ENCODE measurements around the gene CD320. TPM values are rescaled to one million over a fixed set of nuclear protein-coding genes. Genes with fewer than 3 reads are reported as not detected.

Gene CD320
- total RNA-seq, 1 donor from 2014 or later = 68.5 TPM

GRCh38 chr19:8310342-8311055, 2.3 kb upstream of the CD320 start:
- Mint-ChIP-seq H3K4me1 (peaks cover 28% of the 10 kb centered on the region), H3K36me3 (ENCODE audit: low read depth) (no peaks in the 10 kb centered on the region), H3K9me3 (no peaks in the 10 kb centered on the region), H3K4me3 (peak overlapping the region; percentile 27), H3K27me3 (ENCODE audit: low read depth) (no peaks in the 10 kb centered on the region), H3K27ac (ENCODE audit: unreplicated experiment) (no peak overlapping the region)
- no peak for DNase-seq (ENCODE audit: low read depth, low spot score)
- TF ChIP-seq CTCF (conservative IDR thresholded peaks at IDR 0.05) = no peak

- H3K27me3 Mint-ChIP-seq (ENCODE audit: low read depth) = no peaks in the 10 kb centered on the region
- H3K4me1 Mint-ChIP-seq = peaks cover 28% of the 10 kb centered on the region
- peak overlapping the region; percentile 91 for H3K4me3 Mint-ChIP-seq
- TF ChIP-seq CTCF (conservative IDR thresholded peaks at IDR 0.05) = no peak
- H3K9me3 Mint-ChIP-seq = no peaks in the 10 kb centered on the region
- no peak for DNase-seq (ENCODE audit: low read depth, low spot score)
- no peaks in the 10 kb centered on the region for H3K36me3 Mint-ChIP-seq (ENCODE audit: low read depth)
- H3K27ac Mint-ChIP-seq (ENCODE audit: unreplicated experiment) = no peak overlapping the region
Observed at GRCh38 chr19:8308891-8309291, 733 bp upstream of the CD320 start.

- Mint-ChIP-seq H3K9me3 (no peaks in the 10 kb centered on the region), H3K4me1 (peaks cover 28% of the 10 kb centered on the region), H3K27me3 (ENCODE audit: low read depth) (no peaks in the 10 kb centered on the region), H3K4me3 (peak overlapping the region; percentile 91), H3K27ac (ENCODE audit: unreplicated experiment) (peak overlapping the region; percentile 97), H3K36me3 (ENCODE audit: low read depth) (no peaks in the 10 kb centered on the region)
- no peak for DNase-seq (ENCODE audit: low read depth, low spot score)
- no peak for TF ChIP-seq CTCF (conservative IDR thresholded peaks at IDR 0.05)
Observed at GRCh38 chr19:8307400-8307964, 676 bp downstream of the CD320 start.

GRCh38 chr19:8306235-8307054, 1.7 kb downstream of the CD320 start:
- DNase-seq (ENCODE audit: low read depth, low spot score) = peak; percentile 1
- Mint-ChIP-seq H3K4me1 (peaks cover 28% of the 10 kb centered on the region), H3K9me3 (no peaks in the 10 kb centered on the region), H3K36me3 (ENCODE audit: low read depth) (no peaks in the 10 kb centered on the region), H3K27me3 (ENCODE audit: low read depth) (no peaks in the 10 kb centered on the region), H3K27ac (ENCODE audit: unreplicated experiment) (peak overlapping the region; percentile 35), H3K4me3 (peak overlapping the region; percentile 91)
- TF ChIP-seq CTCF (conservative IDR thresholded peaks at IDR 0.05) = no peak

GRCh38 chr19:8305798-8306197, 2.4 kb downstream of the CD320 start:
- Mint-ChIP-seq H3K4me3 (peak overlapping the region; percentile 91), H3K9me3 (no peaks in the 10 kb centered on the region), H3K4me1 (peaks cover 28% of the 10 kb centered on the region), H3K36me3 (ENCODE audit: low read depth) (no peaks in the 10 kb centered on the region), H3K27me3 (ENCODE audit: low read depth) (no peaks in the 10 kb centered on the region), H3K27ac (ENCODE audit: unreplicated experiment) (no peak overlapping the region)
- no peak for TF ChIP-seq CTCF (conservative IDR thresholded peaks at IDR 0.05)
- DNase-seq (ENCODE audit: low read depth, low spot score) = no peak
